Activated naive CD4-positive, alpha-beta T cell treated with anti-CD3 and anti-CD28 coated beads, Interleukin-2, amount 10 ng/mL, durations not matched to agents 7 days and 5 days (primary cell): ENCODE data around the gene MIPOL1.

Experiments
- CTCF ChIA-PET: fragments of 350-600 bp; sonication (Branson Sonifier 250); formaldehyde crosslinking; loops from one replicate; lab custom pipeline; 2021; ENCODE audit warnings: antibody characterized with exemption; lab: Charles Lee
- DNase-seq: peaks from one replicate; pipeline ENCODE4 v3.0.0-alpha.2; 2020
- H3K27ac Mint-ChIP-seq: one replicate; pipeline ENCODE4 v1.8.0; 2021; ENCODE audit warnings: mild to moderate bottlenecking, moderate library complexity, mixed read lengths
- H3K27me3 Mint-ChIP-seq: one replicate; pipeline ENCODE4 v1.8.0; 2021; ENCODE audit warnings: mild to moderate bottlenecking, mixed read lengths
- H3K36me3 Mint-ChIP-seq: one replicate; pipeline ENCODE4 v1.8.0; 2021; ENCODE audit warnings: mixed read lengths
- H3K4me1 Mint-ChIP-seq: one replicate; pipeline ENCODE4 v1.8.0; 2021; ENCODE audit warnings: mixed read lengths
- H3K4me3 Mint-ChIP-seq: one replicate; pipeline ENCODE4 v1.8.0; 2021; ENCODE audit warnings: mild to moderate bottlenecking, moderate library complexity, mixed read lengths
- H3K9me3 Mint-ChIP-seq: one replicate; pipeline ENCODE4 v1.8.0; 2021; ENCODE audit warnings: mixed read lengths

The MIPOL1 gene

DNA sequence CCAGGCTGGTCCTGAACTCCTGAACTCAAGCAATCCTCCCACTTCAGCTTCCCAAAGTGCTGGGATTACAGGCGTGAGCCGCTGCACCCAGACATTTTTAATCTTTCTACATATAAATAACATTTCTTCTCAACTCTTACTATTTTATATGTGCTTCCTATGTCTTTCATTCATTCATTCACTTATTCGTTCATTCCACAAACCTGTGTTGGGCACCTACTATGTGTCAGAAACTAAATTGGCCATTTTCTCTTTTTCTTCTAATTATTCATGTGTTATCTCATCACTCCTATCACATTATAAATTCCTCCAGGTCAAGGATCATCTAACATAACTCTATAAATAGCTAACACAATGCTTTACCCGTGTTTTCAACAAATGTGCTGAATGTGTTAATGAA lies 373.7 kb downstream of the MIPOL1 start:
- no peak for DNase-seq
- H3K9me3 Mint-ChIP-seq: no peaks in the 10 kb centered on the region
- no peak overlapping the region for H3K4me3 Mint-ChIP-seq
- CTCF ChIA-PET: interaction anchor here (0.6 kb wide), 1 partner anchor 140 kb away, joined by 9 read pairs; no protein-coding TSS in a partner anchor
- H3K36me3 Mint-ChIP-seq: no peaks in the 10 kb centered on the region
- no peaks in the 10 kb centered on the region for H3K27me3 Mint-ChIP-seq
- H3K4me1 Mint-ChIP-seq: no peaks in the 10 kb centered on the region
- H3K27ac Mint-ChIP-seq: no peak overlapping the region

DNA sequence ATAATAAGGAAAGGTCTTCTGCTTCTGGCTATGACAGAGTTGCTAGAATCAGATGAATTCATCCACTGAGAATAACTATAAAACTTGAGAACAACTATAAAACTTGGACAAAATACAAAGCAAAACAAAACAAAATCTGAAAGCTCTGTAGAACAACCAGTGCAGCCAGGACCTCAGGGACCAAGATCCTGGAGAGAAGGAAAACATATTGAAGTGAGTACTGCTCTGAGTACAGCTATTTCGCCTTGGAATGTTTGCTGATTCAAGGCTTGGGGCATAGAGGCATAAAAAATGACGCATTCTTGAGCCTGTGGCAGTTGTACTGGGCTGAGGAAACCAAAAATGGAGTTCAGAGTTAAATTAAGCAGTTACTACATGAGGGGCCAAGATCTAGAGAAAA lies 375.6 kb downstream of the MIPOL1 start:
- Mint-ChIP-seq H3K27me3 (no peaks in the 10 kb centered on the region), H3K9me3 (no peaks in the 10 kb centered on the region), H3K36me3 (no peaks in the 10 kb centered on the region), H3K27ac (no peak overlapping the region), H3K4me1 (no peaks in the 10 kb centered on the region), H3K4me3 (no peak overlapping the region)
- DNase-seq: no peak
- CTCF ChIA-PET: no interaction called here

DNA sequence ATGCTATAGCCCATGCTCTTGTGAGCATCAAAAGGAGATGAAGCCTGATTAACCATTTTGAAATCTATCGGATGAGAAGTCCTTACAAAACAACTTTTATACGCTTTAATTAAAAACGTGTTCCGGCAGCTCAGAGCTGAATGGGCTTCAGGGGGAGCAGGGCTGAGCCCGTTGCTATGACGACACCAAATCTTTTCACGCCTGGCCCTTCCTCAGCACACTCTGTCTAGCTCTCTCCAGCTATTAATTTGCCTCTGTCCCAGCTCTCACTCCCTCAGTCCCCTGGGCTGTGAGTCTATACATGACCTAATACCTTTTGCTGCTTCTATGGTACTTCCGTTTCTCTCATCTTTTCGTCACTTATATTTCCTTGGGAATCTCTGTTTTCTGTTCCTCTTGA lies 381.5 kb downstream of the MIPOL1 start:
- CTCF ChIA-PET: no interaction called here
- Mint-ChIP-seq H3K4me3 (no peak overlapping the region), H3K27me3 (peaks cover 14% of the 10 kb centered on the region), H3K27ac (no peak overlapping the region), H3K9me3 (no peaks in the 10 kb centered on the region), H3K4me1 (no peaks in the 10 kb centered on the region), H3K36me3 (no peaks in the 10 kb centered on the region)
- no peak for DNase-seq

DNA sequence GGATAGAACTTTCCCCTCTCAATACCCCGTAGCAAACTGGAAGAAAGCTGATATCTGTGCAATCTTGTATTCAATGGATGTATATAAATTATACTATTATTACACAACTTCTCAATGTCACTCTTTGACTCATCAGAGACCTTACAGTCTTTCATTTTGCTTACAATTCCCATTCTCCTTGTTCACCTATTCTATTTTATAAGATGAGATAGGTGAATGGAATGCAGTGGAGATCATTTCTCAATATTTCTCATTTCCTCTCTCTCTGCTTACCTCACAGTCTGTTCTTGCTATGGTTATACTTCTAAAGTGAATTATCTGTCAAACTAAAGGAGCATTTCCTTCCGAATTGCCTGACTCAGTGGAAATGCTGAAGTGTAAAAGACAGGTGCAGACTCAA lies 382.4 kb downstream of the MIPOL1 start:
- H3K36me3 Mint-ChIP-seq: no peaks in the 10 kb centered on the region
- no peaks in the 10 kb centered on the region for H3K9me3 Mint-ChIP-seq
- H3K4me3 Mint-ChIP-seq: no peak overlapping the region
- H3K4me1 Mint-ChIP-seq: no peaks in the 10 kb centered on the region
- no peak overlapping the region for H3K27ac Mint-ChIP-seq
- no peak for DNase-seq
- CTCF ChIA-PET: no interaction called here
- H3K27me3 Mint-ChIP-seq: peaks cover 23% of the 10 kb centered on the region

DNA sequence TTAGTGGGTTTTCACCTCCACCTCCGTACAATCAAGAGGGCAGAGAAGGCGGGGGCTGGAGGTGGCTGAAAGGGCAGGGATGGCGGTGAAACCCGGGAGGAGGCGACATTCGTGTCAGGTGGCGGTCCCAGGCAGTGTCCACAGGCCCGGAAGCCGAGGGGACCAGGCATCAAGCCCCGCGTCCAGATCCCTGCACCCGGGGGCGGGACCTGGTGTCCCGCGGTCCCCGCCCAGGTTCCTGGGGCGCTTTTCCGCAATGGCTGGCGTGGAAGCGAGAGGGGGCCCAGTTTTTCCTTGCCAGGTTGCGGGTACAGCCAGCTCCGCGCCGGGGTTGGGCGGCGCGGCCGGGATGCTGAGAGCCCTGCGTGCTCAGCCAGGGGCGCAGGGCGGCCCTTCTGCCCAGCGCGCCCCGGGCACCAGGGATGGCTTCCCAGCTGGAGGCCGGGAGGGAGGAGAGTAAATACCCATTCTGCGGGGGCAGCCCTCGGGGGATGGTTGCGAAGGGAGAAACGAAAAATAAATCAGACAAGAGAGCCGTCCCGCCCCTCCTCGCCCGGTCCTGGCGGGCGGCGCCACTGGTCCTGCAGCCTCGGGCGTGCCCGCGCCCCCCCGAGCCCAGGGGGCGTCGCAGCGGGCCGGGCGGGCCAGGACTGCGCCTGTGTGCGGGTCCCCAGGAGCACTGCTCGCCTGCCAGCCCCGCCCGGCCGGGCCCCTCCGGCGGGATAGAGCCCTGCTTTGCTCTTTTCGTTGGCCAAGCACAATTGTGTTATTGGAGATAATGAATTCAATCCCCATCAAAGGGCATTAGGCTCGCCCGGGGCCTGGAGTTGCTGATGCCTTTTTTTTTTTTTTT lies 385.8 kb downstream of the MIPOL1 start:
- no peak for DNase-seq
- Mint-ChIP-seq H3K36me3 (no peaks in the 10 kb centered on the region), H3K4me3 (no peak overlapping the region), H3K27me3 (peaks cover 53% of the 10 kb centered on the region), H3K9me3 (no peaks in the 10 kb centered on the region), H3K27ac (no peak overlapping the region), H3K4me1 (no peaks in the 10 kb centered on the region)
- CTCF ChIA-PET: no interaction called here

DNA sequence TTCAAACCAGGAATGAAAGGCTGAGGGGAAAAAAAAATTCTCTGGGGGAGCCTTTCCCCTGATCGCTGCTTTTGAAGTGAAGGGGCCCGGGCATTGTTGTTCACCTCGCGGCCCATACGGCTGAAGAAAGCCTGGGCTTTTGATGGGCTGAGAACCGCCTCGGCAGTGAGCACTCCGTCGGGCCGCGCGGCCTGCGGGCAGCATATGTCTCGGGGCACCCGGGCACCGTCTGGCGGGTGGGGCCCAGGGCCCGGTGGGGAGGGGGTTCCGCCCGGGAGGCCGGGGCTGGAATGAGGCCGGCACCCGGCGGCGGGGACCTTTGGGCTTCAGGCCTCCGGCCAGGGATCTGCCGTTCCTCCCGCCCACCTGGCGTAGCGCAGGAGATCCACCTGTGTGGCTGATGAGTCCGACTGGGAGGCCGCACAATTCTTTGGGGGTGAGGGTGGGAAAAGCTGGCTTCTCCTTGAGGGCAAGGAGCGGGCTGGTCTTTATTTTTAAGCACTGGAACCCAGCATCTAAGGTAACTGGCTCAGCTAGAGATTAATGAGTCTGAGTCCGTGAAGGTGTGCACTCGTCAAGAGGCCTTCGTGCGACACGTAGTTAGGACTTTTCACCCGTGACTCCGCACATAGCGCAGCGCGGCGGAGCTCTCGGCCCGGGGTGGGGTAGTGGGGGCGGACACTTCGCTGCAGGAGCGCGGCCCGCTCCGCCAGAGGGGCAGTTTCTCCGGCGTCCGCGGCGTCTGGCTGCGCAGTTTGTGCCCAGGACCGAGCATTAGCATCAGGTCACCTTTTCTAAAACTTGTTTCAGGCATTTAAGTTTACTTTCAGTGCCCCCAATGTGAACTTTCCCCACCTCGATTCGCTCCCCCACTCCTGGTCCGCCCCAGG lies 386.7 kb downstream of the MIPOL1 start:
- H3K27ac Mint-ChIP-seq: no peak overlapping the region
- no peaks in the 10 kb centered on the region for H3K4me1 Mint-ChIP-seq
- H3K9me3 Mint-ChIP-seq: peaks cover 1% of the 10 kb centered on the region
- H3K36me3 Mint-ChIP-seq: no peaks in the 10 kb centered on the region
- no peak overlapping the region for H3K4me3 Mint-ChIP-seq
- CTCF ChIA-PET: no interaction called here
- no peak for DNase-seq
- H3K27me3 Mint-ChIP-seq: peaks cover 61% of the 10 kb centered on the region

DNA sequence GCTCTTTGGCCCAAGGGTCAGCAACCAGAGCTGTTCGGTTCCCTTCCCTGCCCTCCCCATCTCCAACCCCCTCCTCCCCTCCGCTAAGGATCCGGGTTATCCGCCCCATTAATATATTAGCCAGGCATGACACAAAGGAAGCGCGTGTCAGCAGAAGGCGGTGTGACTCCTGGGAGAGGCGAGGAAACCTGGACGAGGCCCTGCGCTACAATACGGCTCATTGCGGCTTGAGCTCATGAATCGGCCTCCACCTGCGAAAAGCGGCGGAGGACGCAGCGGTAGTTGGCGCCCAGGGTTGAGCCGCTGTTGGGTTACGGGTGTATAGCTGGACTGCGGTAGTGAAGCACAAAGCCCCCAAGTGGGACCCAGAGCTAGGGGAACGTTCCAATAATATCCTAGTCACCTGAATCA lies 387.4 kb downstream of the MIPOL1 start:
- Mint-ChIP-seq H3K4me3 (no peak overlapping the region), H3K27me3 (peaks cover 65% of the 10 kb centered on the region), H3K4me1 (no peaks in the 10 kb centered on the region), H3K9me3 (peaks cover 1% of the 10 kb centered on the region), H3K36me3 (peaks cover under 1% of the 10 kb centered on the region), H3K27ac (no peak overlapping the region)
- CTCF ChIA-PET: no interaction called here
- no peak for DNase-seq

DNA sequence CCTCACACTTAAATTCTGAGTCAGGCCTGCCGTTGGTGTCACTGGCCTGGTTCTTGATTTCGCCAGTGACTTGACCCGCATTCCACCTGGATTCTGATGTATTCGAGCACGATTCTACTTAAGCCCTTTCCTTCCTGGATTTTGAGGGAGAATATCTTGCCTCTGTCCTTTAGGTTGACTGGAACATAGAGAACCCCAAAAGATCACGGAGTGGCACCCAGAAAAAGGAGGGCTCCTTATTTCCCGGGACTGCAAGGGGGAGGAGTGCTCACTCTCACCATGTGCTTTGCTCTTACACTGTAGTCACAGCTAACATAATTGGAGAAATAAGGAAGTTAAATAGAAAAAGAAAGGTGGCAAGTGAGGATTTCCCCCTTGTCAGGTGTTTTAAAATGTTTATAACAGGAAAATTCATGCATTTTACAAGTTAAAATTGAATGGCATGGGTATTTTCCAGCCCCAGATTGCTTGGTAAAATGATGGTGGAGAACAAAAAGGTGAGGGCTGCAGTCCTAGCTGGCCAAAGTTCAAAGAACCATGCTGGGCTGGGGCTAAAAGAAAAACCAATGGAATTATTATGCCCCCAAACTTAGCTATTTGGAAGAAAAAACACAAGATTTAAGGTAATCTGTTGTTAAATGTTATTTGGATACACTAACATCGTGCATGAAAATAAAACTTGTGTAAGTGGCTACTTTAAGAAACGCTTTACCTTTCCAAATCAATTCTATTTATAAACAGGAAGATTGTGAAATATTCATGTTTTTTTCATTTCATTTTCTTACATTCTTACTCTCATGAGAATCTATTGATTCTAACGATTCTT lies 388.4 kb downstream of the MIPOL1 start:
- Mint-ChIP-seq H3K27ac (no peak overlapping the region), H3K9me3 (peaks cover 1% of the 10 kb centered on the region), H3K4me1 (no peaks in the 10 kb centered on the region), H3K4me3 (no peak overlapping the region), H3K27me3 (peaks cover 76% of the 10 kb centered on the region), H3K36me3 (peaks cover 4% of the 10 kb centered on the region)
- DNase-seq: no peak
- CTCF ChIA-PET: no interaction called here

DNA sequence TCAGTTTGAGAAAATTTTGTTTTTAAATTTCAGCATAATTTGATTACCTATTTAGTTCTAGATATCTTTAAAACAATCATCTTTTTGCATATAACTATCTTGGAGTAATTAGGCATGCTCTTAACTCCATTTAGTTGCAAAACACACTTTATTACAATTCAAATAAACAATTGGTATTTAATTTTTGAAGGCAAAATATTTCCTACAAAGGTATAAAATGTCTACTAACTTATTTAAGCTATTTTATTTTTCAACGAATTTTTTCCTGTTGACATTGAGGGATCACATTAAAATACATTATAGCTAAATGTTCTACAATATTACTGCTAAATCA lies 389.0 kb downstream of the MIPOL1 start:
- no peak overlapping the region for H3K27ac Mint-ChIP-seq
- peaks cover 1% of the 10 kb centered on the region for H3K9me3 Mint-ChIP-seq
- peaks cover 6% of the 10 kb centered on the region for H3K36me3 Mint-ChIP-seq
- peaks cover 82% of the 10 kb centered on the region for H3K27me3 Mint-ChIP-seq
- H3K4me1 Mint-ChIP-seq: no peaks in the 10 kb centered on the region
- CTCF ChIA-PET: no interaction called here
- no peak for DNase-seq
- no peak overlapping the region for H3K4me3 Mint-ChIP-seq

DNA sequence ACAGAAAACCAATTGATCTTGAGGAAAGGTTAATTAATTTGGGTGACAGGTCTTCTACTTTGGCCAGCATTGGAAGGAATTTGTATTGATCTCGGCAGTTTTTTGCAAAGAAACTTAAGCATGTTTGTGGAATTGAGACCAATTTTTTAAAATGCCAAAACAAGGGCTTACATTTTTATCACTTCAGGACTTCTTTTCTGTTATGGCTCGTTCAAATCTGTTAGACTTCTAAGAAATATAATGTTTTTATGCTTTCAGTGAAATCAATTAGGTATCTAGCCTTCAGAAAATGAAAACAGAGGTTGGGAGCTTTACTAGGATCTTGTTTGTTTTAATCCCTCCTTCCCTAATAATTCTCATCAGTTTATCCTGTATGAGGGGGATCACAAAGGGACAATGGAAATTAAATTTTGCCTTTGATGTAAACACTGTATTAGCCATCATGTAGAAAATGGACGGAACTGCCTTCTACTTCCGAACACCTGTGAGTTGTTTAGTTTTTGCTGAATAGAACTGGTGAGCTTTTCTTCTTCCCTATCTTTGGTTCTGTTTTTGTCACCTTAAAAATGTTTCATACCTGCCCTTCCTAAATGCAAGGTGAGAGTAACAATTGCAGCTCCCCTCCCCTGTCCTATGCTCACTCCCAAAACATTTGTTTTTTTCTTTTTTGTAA lies 389.5 kb downstream of the MIPOL1 start:
- H3K4me1 Mint-ChIP-seq: no peaks in the 10 kb centered on the region
- CTCF ChIA-PET: no interaction called here
- peaks cover 1% of the 10 kb centered on the region for H3K9me3 Mint-ChIP-seq
- H3K36me3 Mint-ChIP-seq: peaks cover 6% of the 10 kb centered on the region
- no peak overlapping the region for H3K27ac Mint-ChIP-seq
- H3K27me3 Mint-ChIP-seq: peaks cover 87% of the 10 kb centered on the region
- H3K4me3 Mint-ChIP-seq: no peak overlapping the region
- DNase-seq: no peak

DNA sequence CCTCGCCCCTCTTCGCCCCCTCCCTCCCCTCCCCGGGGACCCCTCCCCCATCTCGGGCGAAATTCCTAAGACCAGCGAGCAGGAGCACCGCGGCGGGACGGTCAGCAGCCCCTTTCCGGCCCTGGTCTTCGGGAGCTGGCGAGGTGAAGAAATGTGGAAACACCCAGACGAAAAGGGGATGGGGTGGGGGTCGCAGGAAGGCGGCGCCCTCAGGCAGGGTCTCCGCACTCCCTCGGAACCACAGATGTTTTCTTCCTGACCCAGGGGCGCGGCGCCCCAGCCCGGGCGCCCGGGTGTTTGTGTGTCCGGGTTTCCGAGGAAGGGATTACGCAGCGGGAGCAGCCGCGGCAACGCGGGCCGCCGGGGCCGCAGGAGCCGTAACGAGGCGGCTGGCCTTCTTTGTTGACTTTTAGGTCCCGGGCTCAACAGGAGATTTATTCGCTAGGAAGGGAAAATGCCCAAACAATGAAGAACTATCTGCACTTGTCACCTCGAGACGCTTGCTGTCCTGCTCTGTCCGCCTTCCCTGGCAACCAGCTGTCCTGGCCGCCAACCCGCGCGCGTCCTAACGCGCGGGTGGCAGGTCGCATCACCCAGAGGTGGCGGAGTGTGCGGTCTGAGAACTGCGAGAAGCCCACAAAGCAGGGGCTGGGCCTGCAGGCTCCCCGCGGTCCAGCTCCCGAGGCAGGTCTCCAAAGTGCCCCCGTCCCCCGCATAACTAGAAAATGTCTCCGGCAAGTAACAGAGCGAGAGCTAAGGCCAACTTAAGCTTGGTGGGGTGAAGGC lies 390.3 kb downstream of the MIPOL1 start:
- no peak overlapping the region for H3K4me3 Mint-ChIP-seq
- no peak for DNase-seq
- H3K27me3 Mint-ChIP-seq: peaks cover 93% of the 10 kb centered on the region
- H3K9me3 Mint-ChIP-seq: peaks cover 6% of the 10 kb centered on the region
- peaks cover 12% of the 10 kb centered on the region for H3K36me3 Mint-ChIP-seq
- CTCF ChIA-PET: no interaction called here
- H3K4me1 Mint-ChIP-seq: no peaks in the 10 kb centered on the region
- H3K27ac Mint-ChIP-seq: peak overlapping the region; percentile 19

DNA sequence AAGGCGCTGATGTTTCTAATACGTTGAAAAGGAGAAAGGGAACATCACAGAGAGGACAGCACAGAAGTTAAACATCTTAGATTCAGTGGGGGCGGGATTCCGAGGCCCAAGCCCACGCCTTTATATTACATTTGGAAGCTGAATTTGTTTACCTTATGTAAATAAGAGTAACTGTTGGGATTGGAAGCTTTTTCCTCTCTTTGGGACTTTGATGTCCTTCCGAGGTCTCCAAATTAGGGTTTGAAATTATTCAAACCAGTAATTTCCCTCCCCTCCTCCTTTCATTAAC lies 390.9 kb downstream of the MIPOL1 start:
- no peaks in the 10 kb centered on the region for H3K4me1 Mint-ChIP-seq
- H3K27ac Mint-ChIP-seq: peak overlapping the region; percentile 19
- H3K9me3 Mint-ChIP-seq: peaks cover 6% of the 10 kb centered on the region
- CTCF ChIA-PET: no interaction called here
- no peak for DNase-seq
- peaks cover 93% of the 10 kb centered on the region for H3K27me3 Mint-ChIP-seq
- H3K36me3 Mint-ChIP-seq: peaks cover 12% of the 10 kb centered on the region
- H3K4me3 Mint-ChIP-seq: no peak overlapping the region

DNA sequence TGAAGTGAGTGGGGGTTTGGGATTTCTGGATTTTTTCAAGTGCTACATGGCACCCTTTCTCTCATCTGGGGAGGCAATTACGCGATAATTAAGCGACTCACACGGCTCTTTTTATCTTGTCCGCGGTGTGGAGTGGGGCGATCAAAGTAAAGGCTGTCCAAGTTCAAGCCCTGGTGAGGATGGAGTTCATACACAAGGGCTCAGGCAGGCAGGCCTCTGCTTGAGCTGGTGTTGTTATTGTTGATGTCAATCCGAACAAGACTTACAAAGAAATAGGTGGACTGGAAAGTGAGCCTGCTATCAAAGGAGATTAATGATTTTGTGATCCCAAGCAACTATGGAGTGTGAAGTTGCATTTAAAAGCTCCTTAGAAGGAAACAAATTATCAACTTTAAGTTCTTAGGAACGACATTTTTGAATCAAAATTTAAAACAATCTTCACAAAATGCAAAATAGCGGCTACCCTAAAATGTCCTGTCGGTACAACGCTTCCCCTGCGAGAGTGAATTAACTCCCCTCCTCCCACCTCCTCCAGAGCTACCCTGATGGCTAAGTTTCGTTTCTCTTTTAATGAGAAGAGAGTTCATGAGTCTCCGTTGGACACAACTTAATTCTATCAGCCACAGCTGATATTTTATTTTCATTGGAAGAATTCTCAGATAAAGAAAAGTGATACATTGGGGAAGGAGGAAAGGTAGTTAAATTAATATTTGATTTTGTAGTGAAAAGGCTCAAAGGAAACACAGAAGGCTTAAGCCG lies 391.4 kb downstream of the MIPOL1 start:
- peaks cover 2% of the 10 kb centered on the region for H3K4me1 Mint-ChIP-seq
- H3K9me3 Mint-ChIP-seq: peaks cover 6% of the 10 kb centered on the region
- H3K27ac Mint-ChIP-seq: no peak overlapping the region
- peaks cover 13% of the 10 kb centered on the region for H3K36me3 Mint-ChIP-seq
- peaks cover 91% of the 10 kb centered on the region for H3K27me3 Mint-ChIP-seq
- CTCF ChIA-PET: no interaction called here
- DNase-seq: no peak
- no peak overlapping the region for H3K4me3 Mint-ChIP-seq
